Erythroblast (primary cell): Measurements from ENCODE around the gene MDH1.

ENCODE experiments used
- DNase-seq, 2 experiments: peaks; one replicate each; lab custom pipeline; 2025; lab: John Stamatoyannopoulos, UW
- GATA1 ChIP-seq: IDR thresholded peaks from 2 replicates; pipeline ENCODE4 v1.6.1; 2011; ENCODE audit warnings: low read depth, mild to moderate bottlenecking, control low read depth, low read length, moderate library complexity
- POLR2A ChIP-seq: IDR thresholded peaks from 2 replicates; pipeline ENCODE4 v1.6.1; 2011; ENCODE audit warnings: mild to moderate bottlenecking, low read length

MDH1 gene

GRCh38 chr2:63576546-63576945 lies 12.2 kb upstream of the MDH1 start:
- no peak for TF ChIP-seq GATA1
- no peak for TF ChIP-seq POLR2A
- DNase-seq = no peak

- no peak for TF ChIP-seq POLR2A
- no peak for TF ChIP-seq GATA1
- no peak for DNase-seq
These were observed 10.0 kb upstream of the MDH1 start for GRCh38 chr2:63578767-63579166.

- DNase-seq = no peak
- no peak for TF ChIP-seq GATA1
- no peak for TF ChIP-seq POLR2A
These were observed 8.0 kb upstream of the MDH1 start for GRCh38 chr2:63580651-63581297.

GRCh38 chr2:63581298-63581961 lies 7.3 kb upstream of the MDH1 start:
- no peak for TF ChIP-seq GATA1
- no peak for TF ChIP-seq POLR2A
- peak in 1 of 2 experiments; percentile 16 for DNase-seq

GRCh38 chr2:63582873-63583272 lies 5.9 kb upstream of the MDH1 start:
- no peak for TF ChIP-seq POLR2A
- no peak for TF ChIP-seq GATA1
- no peak for DNase-seq

GRCh38 chr2:63587814-63588384 lies 864 bp upstream of the MDH1 start:
- no peak for TF ChIP-seq POLR2A
- TF ChIP-seq GATA1 = no peak
- no peak for DNase-seq

GRCh38 chr2:63589148-63589958 lies 590 bp downstream of the MDH1 start:
- peak; percentile 31 to 41 for DNase-seq
- TF ChIP-seq GATA1 (no peak), POLR2A (no peak)

GRCh38 chr2:63590626-63591408 lies 2.1 kb downstream of the MDH1 start:
- TF ChIP-seq POLR2A (no peak), GATA1 (no peak)
- peak; percentile 54 to 80 for DNase-seq

- TF ChIP-seq GATA1 = no peak
These were observed 2.9 kb downstream of the MDH1 start for GRCh38 chr2:63591566-63592175.

GRCh38 chr2:63594660-63595059 lies 5.9 kb downstream of the MDH1 start:
- TF ChIP-seq GATA1 (no peak), POLR2A (no peak)
- DNase-seq = peak in 1 of 2 experiments; percentile 7

More at GRCh38 chr2:63591566-63592175, 2.9 kb downstream of the MDH1 start:
- DNase-seq = no peak

- DNase-seq = no peak
- TF ChIP-seq GATA1 = no peak
These were observed 7.7 kb downstream of the MDH1 start for GRCh38 chr2:63596401-63596883.

GRCh38 chr2:63598981-63599380 lies 10.2 kb downstream of the MDH1 start:
- TF ChIP-seq GATA1 (no peak), POLR2A (no peak)
- no peak for DNase-seq

GRCh38 chr2:63600881-63601460 lies 12.2 kb downstream of the MDH1 start:
- DNase-seq = no peak
- TF ChIP-seq POLR2A (no peak), GATA1 (no peak)
